ENCODE data around the gene HS6ST2.

GRCh38 chrX:132853040-132853439 lies 105.4 kb downstream of the HS6ST2 start:
- TF ChIP-seq EZH2 (IDR thresholded peaks at IDR 0.05; ENCODE audit: borderline replicate concordance, low read length), result no peak
- TF ChIP-seq CTCF (IDR thresholded peaks at IDR 0.05; ENCODE audit: low read length), result no peak
